HCT116 (cell line): Measurements from ENCODE around the gene PIBF1. TPM values are rescaled to one million over a fixed set of nuclear protein-coding genes. Genes with fewer than 3 reads are reported as not detected.

Source experiments
- ATAC-seq: fragments of 200-7000 bp; cut with Tn5 transposase; 2 replicates; pipeline ENCODE4 v1.9.1; 2020; ENCODE audit warnings: mild to moderate bottlenecking, moderate library complexity
- BruUV-seq: library from RNA; stranded (reverse); fragments of 400-500 nt; replicated peaks from 2 replicates; lab custom pipeline; 2021; lab: Mats Ljungman, UMichigan
- CTCF ChIA-PET: fragments of 300-600 bp; sonication (Branson Sonifier 250); formaldehyde crosslinking; loops from one replicate; lab custom pipeline; 2021; ENCODE audit warnings: antibody characterized with exemption; lab: Charles Lee
- POLR2A ChIA-PET: fragments of 300-600, 350-600 bp; sonication (Branson Sonifier 250); formaldehyde crosslinking; loops from one replicate; lab custom pipeline; 2021; ENCODE audit warnings: antibody characterized with exemption; lab: Charles Lee
- RAD21 ChIA-PET, 2 experiments: fragments of 300-600 bp; sonication (Branson Sonifier 250); formaldehyde crosslinking; loops; one replicate each; lab custom pipeline; 2023; ENCODE audit warnings: low total read pairs in 2 of 2; ENCODE audit not compliant: uncharacterized antibody in 2 of 2, unreplicated experiment in 2 of 2, low non-redundant PET in 1 of 2; lab: Charles Lee
- DNase-seq: peaks from one replicate; pipeline ENCODE4 v3.0.0-alpha.2; 2010; ENCODE audit warnings: low read depth, low spot score
- H2AFZ ChIP-seq: fragments of 200-600 bp; shearing (Covaris generic), sonication (generic); 2 replicates; pipeline ENCODE4 v1.6.1; 2017; ENCODE audit warnings: low read depth, mixed run types, mixed read lengths, antibody characterized with exemption, low read length; ENCODE audit not compliant: poor library complexity, severe bottlenecking
- H3K27ac ChIP-seq: 2 replicates; pipeline ENCODE4 v1.5.1; 2012; ENCODE audit warnings: low read depth, low read length
- H3K27me3 ChIP-seq: fragments of 200-600 bp; sonication (generic); 2 replicates; pipeline ENCODE4 v1.6.1; 2016; ENCODE audit warnings: mixed run types, low read length, mixed read lengths; ENCODE audit not compliant: insufficient read depth
- H3K36me3 ChIP-seq, 2 experiments: fragments of 200-500 bp in 1 of 2; fragments of 200-600 bp in 1 of 2; sonication (Bioruptor generic) in 1 of 2; sonication (generic) in 1 of 2; 2 replicates each; pipeline versions ENCODE4 v1.5.1 to v1.6.1; 2014 to 2016; ENCODE audit warnings: low read length in 2 of 2, inconsistent platforms in 1 of 2, mixed read lengths in 1 of 2, mixed run types in 1 of 2; ENCODE audit not compliant: insufficient read depth in 2 of 2, control insufficient read depth in 1 of 2
- H3K4me1 ChIP-seq, 2 experiments: fragments of 200-600 bp in 1 of 2; sonication (generic) in 1 of 2; 2 replicates each; pipeline versions ENCODE4 v1.5.1 to v1.6.1; 2012 to 2017; ENCODE audit warnings: low read length in 2 of 2, inconsistent platforms in 1 of 2, mild to moderate bottlenecking in 1 of 2, mixed read lengths in 1 of 2, mixed run types in 1 of 2, moderate library complexity in 1 of 2; ENCODE audit not compliant: insufficient read depth in 2 of 2, control insufficient read depth in 1 of 2
- H3K4me2 ChIP-seq: fragments of 200-600 bp; sonication (generic); 2 replicates; pipeline ENCODE4 v1.6.1; 2017; ENCODE audit warnings: mixed run types, low read length, mixed read lengths
- H3K4me3 ChIP-seq, 2 experiments: fragments of 200-600 bp in 1 of 2; sonication (generic) in 1 of 2; replicated peaks in 1 of 2; 2 replicates each; pipeline ENCODE4 v1.5.1; 2011 to 2016; ENCODE audit warnings: low read length in 2 of 2, control low read depth in 1 of 2, low read depth in 1 of 2, mild to moderate bottlenecking in 1 of 2, mixed read lengths in 1 of 2, mixed run types in 1 of 2
- H3K79me2 ChIP-seq: fragments of 200-600 bp; sonication (generic); 2 replicates; pipeline ENCODE4 v1.6.1; 2017; ENCODE audit warnings: mild to moderate bottlenecking, mixed run types, low read length, moderate library complexity, mixed read lengths; ENCODE audit not compliant: insufficient read depth
- H3K9ac ChIP-seq: fragments of 200-600 bp; sonication (generic); 2 replicates; pipeline ENCODE4 v1.6.1; 2016; ENCODE audit warnings: low read length, mixed read lengths
- H3K9me2 ChIP-seq: fragments of 200-600 bp; sonication (generic), shearing (Covaris generic); 2 replicates; pipeline ENCODE4 v1.6.1; 2017; ENCODE audit warnings: mixed run types, mild to moderate bottlenecking, moderate library complexity; ENCODE audit not compliant: insufficient read depth
- H3K9me3 ChIP-seq, 2 experiments: fragments of 200-500 bp in 1 of 2; fragments of 200-600 bp in 1 of 2; sonication (Bioruptor generic) in 1 of 2; sonication (generic) in 1 of 2; 2 replicates each; pipeline ENCODE4 v1.6.1; 2014 to 2017; ENCODE audit warnings: low read length in 2 of 2, mixed read lengths in 2 of 2, inconsistent platforms in 1 of 2, low read depth in 1 of 2, mild to moderate bottlenecking in 1 of 2, mixed run types in 1 of 2, moderate library complexity in 1 of 2; ENCODE audit not compliant: control insufficient read depth in 1 of 2, insufficient read depth in 1 of 2
- H4K20me1 ChIP-seq: fragments of 200-600 bp; sonication (generic), shearing (Covaris generic); 2 replicates; pipeline ENCODE4 v1.6.1; 2017; ENCODE audit warnings: mixed run types, mild to moderate bottlenecking, moderate library complexity; ENCODE audit not compliant: insufficient read depth
- CTCF ChIP-seq, 3 experiments: fragments of 200-600 bp in 1 of 3; sonication (generic) in 1 of 3; IDR thresholded peaks in 2 of 3; conservative IDR thresholded peaks in 1 of 3; 2 replicates each; pipeline ENCODE4 v1.5.1; 2012 to 2017; ENCODE audit warnings: low read depth in 2 of 3, low read length in 2 of 3, antibody characterized with exemption in 1 of 3, borderline replicate concordance in 1 of 3, control low read depth in 1 of 3, mild to moderate bottlenecking in 1 of 3, mixed read lengths in 1 of 3, mixed run types in 1 of 3, moderate library complexity in 1 of 3; ENCODE audit not compliant: insufficient read depth in 1 of 3
- POLR2AphosphoS5 ChIP-seq: IDR thresholded peaks from 2 replicates; pipeline ENCODE4 v1.6.1; 2011; ENCODE audit warnings: mild to moderate bottlenecking, low read depth, low read length, moderate library complexity
- SIN3A ChIP-seq: IDR thresholded peaks from 2 replicates; pipeline ENCODE4 v1.6.1; 2012; ENCODE audit warnings: low read depth
- ZNF274 ChIP-seq: fragments of 200-500 bp; sonication (Bioruptor generic); IDR thresholded peaks from 2 replicates; pipeline ENCODE4 v1.6.1; 2014; ENCODE audit warnings: mild to moderate bottlenecking, low read depth, low read length, inconsistent platforms
- intact Hi-C: fragments of 100-400 bp; cut with micrococcal nuclease; formaldehyde crosslinking; loops from 2 replicates; pipeline ENCODE4 v1.10.0; 2022
- total RNA-seq: library from RNA; stranded (reverse); gene quantifications from one replicate; pipeline ENCODE4 v1.2.1, GENCODE V29; 2021; ENCODE audit not compliant: unreplicated experiment
- TF ChIP-seq, protein P1 (sequence below): IDR thresholded peaks from 2 replicates; pipeline ENCODE4 v1.6.1; 2011; ENCODE audit warnings: mild to moderate bottlenecking, low read length, moderate library complexity; ENCODE audit not compliant: insufficient replicate concordance; ENCODE audit errors: extremely low read depth
- TF ChIP-seq, protein P2 (sequence below): IDR thresholded peaks from 2 replicates; pipeline ENCODE4 v1.6.1; 2012; ENCODE audit warnings: low read depth

The PIBF1 gene
- total RNA-seq, 1 experiment from 2014 or later = 21.1 TPM

DNA sequence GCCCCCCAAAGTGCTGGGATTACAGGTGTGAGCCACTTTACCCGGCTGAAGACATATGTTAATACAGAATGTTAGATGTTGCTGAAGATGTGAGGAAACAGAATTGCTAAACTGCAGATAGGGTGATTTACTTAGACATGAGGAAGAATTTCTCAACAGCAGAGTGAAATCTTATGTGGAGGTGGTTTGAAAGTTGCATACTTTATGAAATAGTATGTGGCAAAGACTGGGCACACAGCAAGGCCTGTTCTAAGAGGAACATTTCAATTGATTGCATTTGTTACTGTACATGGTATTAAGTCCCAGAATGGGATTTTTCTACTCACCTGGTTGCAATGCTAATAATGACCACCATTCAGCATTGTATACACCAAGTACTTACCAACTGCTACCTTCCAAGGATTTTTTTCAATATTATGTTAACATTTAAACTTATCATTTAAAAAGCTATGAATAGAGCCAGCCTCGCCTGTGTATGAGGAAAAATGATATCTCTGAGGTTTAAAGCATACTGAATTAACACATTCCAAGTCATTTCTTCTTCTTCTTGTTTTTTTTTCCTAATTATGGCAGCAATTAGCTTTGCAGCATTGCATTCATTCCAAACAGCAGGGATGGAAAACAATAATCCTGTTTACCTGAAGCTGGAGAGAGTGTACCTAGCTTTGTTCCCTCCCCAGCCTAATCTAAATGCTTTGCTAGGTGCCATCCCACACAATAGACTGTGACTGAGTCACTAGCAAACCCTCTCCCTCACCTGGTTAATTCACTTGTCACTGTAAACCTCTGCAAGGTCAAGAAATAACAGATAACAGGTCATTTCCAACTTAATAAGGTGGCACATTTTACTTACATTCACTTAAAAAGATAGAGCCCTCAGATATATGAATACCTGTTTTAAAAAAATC is 257.5 kb downstream of the PIBF1 start:
- no peaks in the 10 kb centered on the region for H3K36me3 ChIP-seq
- intact Hi-C loops = no loop called here
- H3K79me2 ChIP-seq = no peaks in the 10 kb centered on the region
- H3K27ac ChIP-seq = no peak overlapping the region
- DNase-seq = no peak
- H3K4me1 ChIP-seq = no peaks in the 10 kb centered on the region
- H3K4me3 ChIP-seq = no peak overlapping the region
- POLR2A ChIA-PET = no interaction called here
- H4K20me1 ChIP-seq = no peaks in the 10 kb centered on the region
- CTCF ChIA-PET = no interaction called here
- H2AFZ ChIP-seq = no peak overlapping the region
- no TSS peak for BruUV-seq
- RAD21 ChIA-PET = no interaction called here
- H3K9ac ChIP-seq = no peak overlapping the region
- H3K4me2 ChIP-seq = no peak overlapping the region
- ATAC-seq = peak; percentile 65
- no peaks in the 10 kb centered on the region for H3K9me2 ChIP-seq
- H3K27me3 ChIP-seq = no peaks in the 10 kb centered on the region
- H3K9me3 ChIP-seq = no peaks in the 10 kb centered on the region
- TF ChIP-seq, protein P1, sequence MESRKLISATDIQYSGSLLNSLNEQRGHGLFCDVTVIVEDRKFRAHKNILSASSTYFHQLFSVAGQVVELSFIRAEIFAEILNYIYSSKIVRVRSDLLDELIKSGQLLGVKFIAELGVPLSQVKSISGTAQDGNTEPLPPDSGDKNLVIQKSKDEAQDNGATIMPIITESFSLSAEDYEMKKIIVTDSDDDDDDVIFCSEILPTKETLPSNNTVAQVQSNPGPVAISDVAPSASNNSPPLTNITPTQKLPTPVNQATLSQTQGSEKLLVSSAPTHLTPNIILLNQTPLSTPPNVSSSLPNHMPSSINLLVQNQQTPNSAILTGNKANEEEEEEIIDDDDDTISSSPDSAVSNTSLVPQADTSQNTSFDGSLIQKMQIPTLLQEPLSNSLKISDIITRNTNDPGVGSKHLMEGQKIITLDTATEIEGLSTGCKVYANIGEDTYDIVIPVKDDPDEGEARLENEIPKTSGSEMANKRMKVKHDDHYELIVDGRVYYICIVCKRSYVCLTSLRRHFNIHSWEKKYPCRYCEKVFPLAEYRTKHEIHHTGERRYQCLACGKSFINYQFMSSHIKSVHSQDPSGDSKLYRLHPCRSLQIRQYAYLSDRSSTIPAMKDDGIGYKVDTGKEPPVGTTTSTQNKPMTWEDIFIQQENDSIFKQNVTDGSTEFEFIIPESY = no peak
- TF ChIP-seq CTCF (IDR thresholded peaks at IDR 0.05 in 2 of 3, conservative IDR thresholded peaks at IDR 0.05 in 1 of 3; ENCODE audit: borderline replicate concordance in 1 of 3, insufficient read depth in 1 of 3, low read depth in 2 of 3, low read length in 2 of 3) (peak in 2 of 3 experiments; percentile 15 to 25; a peak in 3 of 6 replicates), ZNF274 (no peak), SIN3A (no peak), POLR2AphosphoS5 (no peak)
- TF ChIP-seq, protein P2, sequence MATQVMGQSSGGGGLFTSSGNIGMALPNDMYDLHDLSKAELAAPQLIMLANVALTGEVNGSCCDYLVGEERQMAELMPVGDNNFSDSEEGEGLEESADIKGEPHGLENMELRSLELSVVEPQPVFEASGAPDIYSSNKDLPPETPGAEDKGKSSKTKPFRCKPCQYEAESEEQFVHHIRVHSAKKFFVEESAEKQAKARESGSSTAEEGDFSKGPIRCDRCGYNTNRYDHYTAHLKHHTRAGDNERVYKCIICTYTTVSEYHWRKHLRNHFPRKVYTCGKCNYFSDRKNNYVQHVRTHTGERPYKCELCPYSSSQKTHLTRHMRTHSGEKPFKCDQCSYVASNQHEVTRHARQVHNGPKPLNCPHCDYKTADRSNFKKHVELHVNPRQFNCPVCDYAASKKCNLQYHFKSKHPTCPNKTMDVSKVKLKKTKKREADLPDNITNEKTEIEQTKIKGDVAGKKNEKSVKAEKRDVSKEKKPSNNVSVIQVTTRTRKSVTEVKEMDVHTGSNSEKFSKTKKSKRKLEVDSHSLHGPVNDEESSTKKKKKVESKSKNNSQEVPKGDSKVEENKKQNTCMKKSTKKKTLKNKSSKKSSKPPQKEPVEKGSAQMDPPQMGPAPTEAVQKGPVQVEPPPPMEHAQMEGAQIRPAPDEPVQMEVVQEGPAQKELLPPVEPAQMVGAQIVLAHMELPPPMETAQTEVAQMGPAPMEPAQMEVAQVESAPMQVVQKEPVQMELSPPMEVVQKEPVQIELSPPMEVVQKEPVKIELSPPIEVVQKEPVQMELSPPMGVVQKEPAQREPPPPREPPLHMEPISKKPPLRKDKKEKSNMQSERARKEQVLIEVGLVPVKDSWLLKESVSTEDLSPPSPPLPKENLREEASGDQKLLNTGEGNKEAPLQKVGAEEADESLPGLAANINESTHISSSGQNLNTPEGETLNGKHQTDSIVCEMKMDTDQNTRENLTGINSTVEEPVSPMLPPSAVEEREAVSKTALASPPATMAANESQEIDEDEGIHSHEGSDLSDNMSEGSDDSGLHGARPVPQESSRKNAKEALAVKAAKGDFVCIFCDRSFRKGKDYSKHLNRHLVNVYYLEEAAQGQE = no peak
